Keratinocyte (primary cell): Measurements from ENCODE around the gene SLC26A2. TPM values are rescaled to one million over a fixed set of nuclear protein-coding genes. Genes with fewer than 3 reads are reported as not detected.

Experiments
- DNase-seq: peaks from one replicate; pipeline ENCODE4 v3.0.0-alpha.2; 2011; ENCODE audit warnings: low read depth, missing footprints, low spot score
- FAIRE-seq: peaks from 2 replicates; lab custom pipeline; 2011; peaks lifted over from hg19 to GRCh38; lab: Jason Lieb, UNC
- H2AFZ ChIP-seq: 2 replicates; pipeline ENCODE4 v1.6.0; 2012; ENCODE audit warnings: low read length, control low read depth, inconsistent platforms; ENCODE audit not compliant: control insufficient read depth
- H3K27ac ChIP-seq: 2 replicates; pipeline ENCODE4 v1.5.1; 2011; ENCODE audit warnings: low read length; ENCODE audit not compliant: control insufficient read depth, insufficient read depth
- H3K27me3 ChIP-seq: 3 replicates; pipeline ENCODE4 v1.6.0; 2011; ENCODE audit warnings: low read length; ENCODE audit not compliant: control insufficient read depth, insufficient read depth; ENCODE audit errors: extremely low read depth
- H3K36me3 ChIP-seq, 2 experiments: 2 replicates in 1 of 2; 3 replicates in 1 of 2; pipeline ENCODE4 v1.5.1; 2011; ENCODE audit warnings: low read length in 2 of 2, mild to moderate bottlenecking in 1 of 2; ENCODE audit not compliant: control insufficient read depth in 2 of 2, insufficient read depth in 2 of 2; ENCODE audit errors: extremely low read depth in 1 of 2
- H3K4me1 ChIP-seq: 3 replicates; pipeline ENCODE4 v1.5.1; 2011; ENCODE audit warnings: low read length; ENCODE audit not compliant: control insufficient read depth, insufficient read depth; ENCODE audit errors: extremely low read depth
- H3K4me2 ChIP-seq: 3 replicates; pipeline ENCODE4 v1.6.0; 2011; ENCODE audit warnings: low read depth, low read length; ENCODE audit not compliant: control insufficient read depth, insufficient read depth; ENCODE audit errors: extremely low read depth
- H3K4me3 ChIP-seq, 3 experiments: fragments of 200-600 bp in 1 of 3; sonication (generic) in 1 of 3; 2 replicates in 2 of 3; 3 replicates in 1 of 3; pipeline ENCODE4 v1.5.1; 2011 to 2016; ENCODE audit warnings: low read length in 3 of 3, mild to moderate bottlenecking in 3 of 3, control low read depth in 2 of 3, inconsistent platforms in 1 of 3, low read depth in 1 of 3, mixed read lengths in 1 of 3, mixed run types in 1 of 3, moderate library complexity in 1 of 3; ENCODE audit not compliant: control insufficient read depth in 2 of 3, insufficient read depth in 2 of 3; ENCODE audit errors: extremely low read depth in 1 of 3
- H3K79me2 ChIP-seq: 2 replicates; pipeline ENCODE4 v1.6.0; 2012; ENCODE audit warnings: low read length; ENCODE audit not compliant: control insufficient read depth, insufficient read depth
- H3K9ac ChIP-seq: 3 replicates; pipeline ENCODE4 v1.6.0; 2011; ENCODE audit warnings: low read length; ENCODE audit not compliant: control insufficient read depth, insufficient read depth; ENCODE audit errors: extremely low read depth
- H3K9me1 ChIP-seq: 3 replicates; pipeline ENCODE4 v1.6.0; 2011; ENCODE audit warnings: low read length; ENCODE audit not compliant: control insufficient read depth, insufficient read depth; ENCODE audit errors: extremely low read depth
- H3K9me3 ChIP-seq: 2 replicates; pipeline ENCODE4 v1.5.1; 2012; ENCODE audit warnings: low read depth, low read length; ENCODE audit not compliant: control insufficient read depth
- H4K20me1 ChIP-seq: 3 replicates; pipeline ENCODE4 v1.6.0; 2011; ENCODE audit warnings: low read length; ENCODE audit not compliant: control insufficient read depth, insufficient read depth; ENCODE audit errors: extremely low read depth
- CTCF ChIP-seq, 3 experiments: IDR thresholded peaks in 1 of 3; conservative IDR thresholded peaks in 1 of 3; optimal IDR thresholded peaks in 1 of 3; 2 replicates in 2 of 3; 3 replicates in 1 of 3; pipeline versions ENCODE3 to v1.5.1; 2011; ENCODE audit warnings: low read length in 3 of 3, mild to moderate bottlenecking in 3 of 3, moderate library complexity in 2 of 3, control low read depth in 1 of 3, inconsistent platforms in 1 of 3; ENCODE audit not compliant: insufficient read depth in 2 of 3; ENCODE audit errors: extremely low read depth in 1 of 3
- EZH2 ChIP-seq: IDR thresholded peaks from one replicate; pipeline ENCODE4 v1.6.1; 2012; ENCODE audit warnings: inconsistent platforms, mild to moderate bottlenecking, low read length, moderate library complexity
- dilution Hi-C: fragments of 300-500 bp; cut with MboI; formaldehyde crosslinking; loops from one replicate; pipeline ENCODE4 v1.7.0; 2020; ENCODE audit warnings: low sequenced_read_pairs; ENCODE audit not compliant: extremely low pct_ligation_motif_present
- polyA plus RNA-seq, 5 experiments: library from polyadenylated mRNA; depleted of rRNA in 3 of 5; stranded (reverse) in 3 of 5; stranded (forward) in 1 of 5; unstranded in 1 of 5; fragments of >200 nt; gene quantifications; 1 replicate in 1 of 5; 2 replicates in 3 of 5; 3 replicates in 1 of 5; pipeline versions ENCODE4 v1.2.1 to v1.2.3, GENCODE V29; 2011 to 2012; ENCODE audit warnings: missing spikeins in 2 of 5, low read depth in 1 of 5, low replicate concordance in 1 of 5

Gene SLC26A2
- polyA plus RNA-seq, 1 donor (not counting 4 experiments of a cell fraction or from before 2014, with no cell fraction given) = 10.3 TPM

- Histone ChIP-seq H3K9me1 (no peaks in the 10 kb centered on the region), H3K27me3 (no peaks in the 10 kb centered on the region), H4K20me1 (no peaks in the 10 kb centered on the region), H3K9ac (peak overlapping the region; percentile 40), H3K27ac (peak overlapping the region; percentile 72), H3K79me2 (no peaks in the 10 kb centered on the region), H3K36me3 (no peaks in the 10 kb centered on the region), H2AFZ (peak overlapping the region; percentile 16), H3K9me3 (no peaks in the 10 kb centered on the region), H3K4me2 (peak overlapping the region; percentile 76), H3K4me1 (peaks cover 27% of the 10 kb centered on the region), H3K4me3 (no peak overlapping the region)
- TF ChIP-seq CTCF (optimal IDR thresholded peaks at IDR 0.05 in 1 of 3, IDR thresholded peaks at IDR 0.05 in 1 of 3, conservative IDR thresholded peaks at IDR 0.05 in 1 of 3; ENCODE audit: extremely low read depth in 1 of 3, insufficient read depth in 2 of 3, low read length in 3 of 3) (no peak), EZH2 (no peak)
- DNase-seq (peak; percentile 58), FAIRE-seq (peak; percentile 97)
- dilution Hi-C loops = no loop called here
Measured at GRCh38 chr5:149915392-149916260, 44.9 kb upstream of the SLC26A2 start.

- H3K4me2 ChIP-seq = peak overlapping the region; percentile 76
- no peak overlapping the region for H3K9ac ChIP-seq
- H3K4me1 ChIP-seq = peaks cover 27% of the 10 kb centered on the region
- H2AFZ ChIP-seq = no peak overlapping the region
- H3K36me3 ChIP-seq = no peaks in the 10 kb centered on the region
- no peak overlapping the region for H3K4me3 ChIP-seq
- dilution Hi-C loops = no loop called here
- H4K20me1 ChIP-seq = no peaks in the 10 kb centered on the region
- no peaks in the 10 kb centered on the region for H3K9me1 ChIP-seq
- no peak for TF ChIP-seq CTCF (optimal IDR thresholded peaks at IDR 0.05 in 1 of 3, IDR thresholded peaks at IDR 0.05 in 1 of 3, conservative IDR thresholded peaks at IDR 0.05 in 1 of 3; ENCODE audit: extremely low read depth in 1 of 3, insufficient read depth in 2 of 3, low read length in 3 of 3)
- TF ChIP-seq EZH2 = no peak
- no peaks in the 10 kb centered on the region for H3K79me2 ChIP-seq
- H3K9me3 ChIP-seq = no peaks in the 10 kb centered on the region
- H3K27me3 ChIP-seq = no peaks in the 10 kb centered on the region
- DNase-seq (no peak), FAIRE-seq (peak; percentile 53)
- peak overlapping the region; percentile 50 for H3K27ac ChIP-seq
Measured at GRCh38 chr5:149916334-149917072, 44.1 kb upstream of the SLC26A2 start.
